ENCODE data around the gene HDGFL2. TPM values are rescaled to one million over a fixed set of nuclear protein-coding genes. Genes with fewer than 3 reads are reported as not detected.

Gene HDGFL2
- total and polyA plus RNA-seq, 9 donors: 35.0 to 97.7 (median 83.3) TPM

DNA sequence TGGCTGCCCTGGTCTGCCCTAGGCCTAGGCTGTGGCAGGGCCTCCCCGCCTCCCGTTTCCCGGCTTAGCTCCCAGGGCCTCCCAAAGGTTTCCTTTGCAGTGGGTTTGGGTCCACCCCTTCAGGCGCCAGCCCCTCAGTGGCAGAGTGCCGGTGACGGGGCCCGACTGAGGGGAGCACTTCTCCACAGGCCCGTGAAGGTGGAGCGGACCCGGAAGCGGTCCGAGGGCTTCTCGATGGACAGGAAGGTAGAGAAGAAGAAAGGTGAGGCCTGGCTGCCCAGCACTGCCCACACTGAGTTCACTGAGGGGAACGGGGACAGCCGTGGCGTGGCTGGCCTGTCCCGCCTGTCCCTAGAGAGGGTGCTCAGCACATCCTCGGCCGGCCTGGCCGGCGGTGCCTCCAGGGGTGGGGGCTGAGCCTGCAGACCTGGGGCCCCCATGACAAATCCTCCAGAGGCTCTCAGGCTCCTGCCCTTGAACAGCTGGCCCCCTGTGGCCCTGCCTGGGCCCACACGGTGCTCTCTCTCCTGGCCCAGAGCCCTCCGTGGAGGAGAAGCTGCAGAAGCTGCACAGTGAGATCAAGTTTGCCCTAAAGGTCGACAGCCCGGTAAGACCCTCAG is 25.8 kb downstream of the HDGFL2 start:
- H3K27me3 ChIP-seq (ENCODE audit: control insufficient read depth, insufficient read depth, low read length): no peaks in the 10 kb centered on the region
- H3K9me3 ChIP-seq (replicated peaks; ENCODE audit: control insufficient read depth, low read depth, low read length): no peaks in the 10 kb centered on the region
- H3K36me3 ChIP-seq (ENCODE audit: control insufficient read depth, insufficient read depth, low read length): peaks cover 77% of the 10 kb centered on the region
- 90% methylated on average over 25 of the region's 25 CpGs for WGBS (ENCODE audit: insufficient coverage)
- H3K4me1 ChIP-seq (ENCODE audit: control insufficient read depth, insufficient read depth, low read length): peaks cover 3% of the 10 kb centered on the region
- DNase-seq: no peak
- no peak overlapping the region for H3K27ac ChIP-seq (ENCODE audit: low read length)
- no peak overlapping the region for H3K4me3 ChIP-seq (ENCODE audit: low read length)

DNA sequence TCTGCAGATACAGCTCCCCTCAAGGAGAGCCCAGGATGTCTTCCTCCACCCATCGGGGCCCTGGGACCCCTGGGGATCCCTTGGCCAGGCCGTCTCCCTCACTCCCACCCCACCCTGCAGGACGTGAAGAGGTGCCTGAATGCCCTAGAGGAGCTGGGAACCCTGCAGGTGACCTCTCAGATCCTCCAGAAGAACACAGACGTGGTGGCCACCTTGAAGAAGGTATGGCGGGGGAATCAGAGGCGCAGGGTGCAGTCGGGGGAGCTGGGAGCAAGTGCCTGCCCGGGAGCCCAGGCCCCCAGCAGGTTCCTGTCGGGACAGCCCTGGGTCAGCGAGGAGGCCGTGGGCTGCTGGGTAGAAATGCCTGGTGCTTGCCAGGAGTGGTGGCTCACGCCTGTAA is 26.6 kb downstream of the HDGFL2 start:
- Histone ChIP-seq H3K27me3 (ENCODE audit: control insufficient read depth, insufficient read depth, low read length) (no peaks in the 10 kb centered on the region), H3K4me1 (ENCODE audit: control insufficient read depth, insufficient read depth, low read length) (peaks cover 11% of the 10 kb centered on the region), H3K4me3 (ENCODE audit: low read length) (no peak overlapping the region), H3K36me3 (ENCODE audit: control insufficient read depth, insufficient read depth, low read length) (peaks cover 77% of the 10 kb centered on the region), H3K27ac (ENCODE audit: low read length) (no peak overlapping the region), H3K9me3 (replicated peaks; ENCODE audit: control insufficient read depth, low read depth, low read length) (no peaks in the 10 kb centered on the region)
- no peak for DNase-seq
- WGBS (ENCODE audit: insufficient coverage): 90% methylated on average over 12 of the region's 12 CpGs

DNA sequence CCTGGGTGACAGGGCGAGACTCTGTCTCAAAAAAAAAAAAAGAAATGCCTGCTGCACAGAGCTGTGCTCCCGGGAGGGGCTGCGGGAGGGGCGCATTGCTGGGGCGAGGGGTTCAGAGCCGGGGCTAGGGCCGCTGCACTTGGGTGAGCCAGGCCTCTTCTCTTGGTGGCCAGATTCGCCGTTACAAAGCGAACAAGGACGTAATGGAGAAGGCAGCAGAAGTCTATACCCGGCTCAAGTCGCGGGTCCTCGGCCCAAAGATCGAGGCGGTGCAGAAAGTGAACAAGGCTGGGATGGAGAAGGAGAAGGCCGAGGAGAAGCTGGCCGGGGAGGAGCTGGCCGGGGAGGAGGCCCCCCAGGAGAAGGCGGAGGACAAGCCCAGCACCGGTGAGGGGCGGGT is 27.2 kb downstream of the HDGFL2 start:
- peaks cover 17% of the 10 kb centered on the region for H3K4me1 ChIP-seq (ENCODE audit: control insufficient read depth, insufficient read depth, low read length)
- H3K27ac ChIP-seq (ENCODE audit: low read length): no peak overlapping the region
- no peaks in the 10 kb centered on the region for H3K9me3 ChIP-seq (replicated peaks; ENCODE audit: control insufficient read depth, low read depth, low read length)
- no peak for DNase-seq
- no peaks in the 10 kb centered on the region for H3K27me3 ChIP-seq (ENCODE audit: control insufficient read depth, insufficient read depth, low read length)
- WGBS (ENCODE audit: insufficient coverage): 89% methylated on average over 16 of the region's 23 CpGs
- no peak overlapping the region for H3K4me3 ChIP-seq (ENCODE audit: low read length)
- peaks cover 77% of the 10 kb centered on the region for H3K36me3 ChIP-seq (ENCODE audit: control insufficient read depth, insufficient read depth, low read length)

DNA sequence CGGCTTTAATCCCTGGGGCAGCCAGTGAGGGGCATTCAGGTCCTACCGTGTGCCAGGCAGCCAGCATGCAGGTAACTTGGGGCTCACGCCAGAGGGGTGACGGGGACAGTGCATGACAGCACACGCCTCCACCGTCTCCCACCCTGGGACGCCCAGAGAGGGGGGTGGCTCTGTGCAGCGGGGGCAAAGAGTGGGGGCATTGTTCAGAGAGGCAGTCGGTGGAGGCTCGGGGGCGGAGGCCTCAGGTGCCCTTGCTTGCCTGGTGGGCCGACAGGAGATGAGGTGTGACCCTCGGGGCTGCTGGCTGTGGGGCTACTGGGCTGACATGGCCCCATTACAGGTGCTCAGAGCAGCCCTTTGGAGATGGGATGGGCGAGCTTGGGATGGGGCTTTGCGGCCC is 27.8 kb downstream of the HDGFL2 start:
- no peaks in the 10 kb centered on the region for H3K27me3 ChIP-seq (ENCODE audit: control insufficient read depth, insufficient read depth, low read length)
- H3K9me3 ChIP-seq (replicated peaks; ENCODE audit: control insufficient read depth, low read depth, low read length): no peaks in the 10 kb centered on the region
- H3K4me1 ChIP-seq (ENCODE audit: control insufficient read depth, insufficient read depth, low read length): peaks cover 23% of the 10 kb centered on the region
- H3K27ac ChIP-seq (ENCODE audit: low read length): no peak overlapping the region
- WGBS (ENCODE audit: insufficient coverage): 84% methylated on average over 13 of the region's 15 CpGs
- H3K36me3 ChIP-seq (ENCODE audit: control insufficient read depth, insufficient read depth, low read length): peaks cover 76% of the 10 kb centered on the region
- no peak for DNase-seq
- no peak overlapping the region for H3K4me3 ChIP-seq (ENCODE audit: low read length)

DNA sequence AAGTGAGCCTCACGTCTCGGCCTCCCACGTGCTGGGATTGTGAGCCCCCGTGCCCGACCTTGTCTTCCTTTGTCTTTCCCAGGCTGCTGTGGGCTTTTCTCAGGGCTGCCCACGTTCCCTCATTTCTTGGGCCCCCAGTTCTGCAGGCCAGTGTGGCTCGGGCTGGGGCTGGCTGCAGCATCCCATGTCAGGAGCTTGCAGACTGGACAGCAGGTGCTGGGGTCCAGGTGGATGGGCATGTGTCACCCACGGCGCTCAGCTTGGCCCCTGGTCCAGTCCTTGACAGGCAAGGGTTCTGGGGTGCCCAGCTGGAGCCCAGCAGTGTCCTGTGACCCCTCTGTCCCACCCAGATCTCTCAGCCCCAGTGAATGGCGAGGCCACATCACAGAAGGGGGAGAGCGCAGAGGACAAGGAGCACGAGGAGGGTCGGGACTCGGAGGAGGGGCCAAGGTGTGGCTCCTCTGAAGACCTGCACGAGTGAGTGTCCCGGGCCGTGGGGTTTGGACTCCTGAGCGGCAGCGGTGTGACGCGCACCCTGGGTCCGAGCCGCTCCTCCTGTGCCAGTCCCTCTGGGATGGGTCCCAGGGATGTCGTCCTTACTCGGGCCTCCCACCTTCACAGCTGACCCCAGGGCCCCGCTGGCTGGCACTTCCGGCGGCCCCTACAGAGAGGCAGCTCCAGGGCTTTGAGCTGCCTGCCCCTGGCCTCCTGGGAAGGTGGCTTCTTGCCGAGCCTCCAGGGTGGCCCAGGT is 28.9 kb downstream of the HDGFL2 start:
- no peak for DNase-seq
- peaks cover 78% of the 10 kb centered on the region for H3K36me3 ChIP-seq (ENCODE audit: control insufficient read depth, insufficient read depth, low read length)
- H3K27ac ChIP-seq (ENCODE audit: low read length): no peak overlapping the region
- no peaks in the 10 kb centered on the region for H3K27me3 ChIP-seq (ENCODE audit: control insufficient read depth, insufficient read depth, low read length)
- WGBS (ENCODE audit: insufficient coverage): 85% methylated on average over 25 of the region's 29 CpGs
- H3K4me3 ChIP-seq (ENCODE audit: low read length): no peak overlapping the region
- H3K9me3 ChIP-seq (replicated peaks; ENCODE audit: control insufficient read depth, low read depth, low read length): no peaks in the 10 kb centered on the region
- H3K4me1 ChIP-seq (ENCODE audit: control insufficient read depth, insufficient read depth, low read length): peaks cover 27% of the 10 kb centered on the region

DNA sequence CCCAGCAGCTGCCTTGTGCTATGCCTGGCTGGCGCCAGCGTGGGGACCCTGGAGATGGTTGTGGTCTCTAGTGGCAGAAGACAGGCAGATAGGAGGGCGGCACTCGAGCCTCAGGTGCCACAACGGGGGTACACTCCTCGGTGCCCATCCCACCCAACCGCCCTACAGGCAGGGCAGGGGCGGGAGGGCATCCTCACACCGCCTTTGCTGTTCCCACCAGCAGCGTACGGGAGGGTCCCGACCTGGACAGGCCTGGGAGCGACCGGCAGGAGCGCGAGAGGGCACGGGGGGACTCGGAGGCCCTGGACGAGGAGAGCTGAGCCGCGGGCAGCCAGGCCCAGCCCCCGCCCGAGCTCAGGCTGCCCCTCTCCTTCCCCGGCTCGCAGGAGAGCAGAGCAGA is 29.6 kb downstream of the HDGFL2 start:
- Histone ChIP-seq H3K4me3 (ENCODE audit: low read length) (no peak overlapping the region), H3K4me1 (ENCODE audit: control insufficient read depth, insufficient read depth, low read length) (peaks cover 27% of the 10 kb centered on the region), H3K36me3 (ENCODE audit: control insufficient read depth, insufficient read depth, low read length) (peaks cover 78% of the 10 kb centered on the region), H3K27me3 (ENCODE audit: control insufficient read depth, insufficient read depth, low read length) (no peaks in the 10 kb centered on the region), H3K27ac (ENCODE audit: low read length) (no peak overlapping the region), H3K9me3 (replicated peaks; ENCODE audit: control insufficient read depth, low read depth, low read length) (no peaks in the 10 kb centered on the region)
- WGBS (ENCODE audit: insufficient coverage): 90% methylated on average over 19 of the region's 25 CpGs
- no peak for DNase-seq

DNA sequence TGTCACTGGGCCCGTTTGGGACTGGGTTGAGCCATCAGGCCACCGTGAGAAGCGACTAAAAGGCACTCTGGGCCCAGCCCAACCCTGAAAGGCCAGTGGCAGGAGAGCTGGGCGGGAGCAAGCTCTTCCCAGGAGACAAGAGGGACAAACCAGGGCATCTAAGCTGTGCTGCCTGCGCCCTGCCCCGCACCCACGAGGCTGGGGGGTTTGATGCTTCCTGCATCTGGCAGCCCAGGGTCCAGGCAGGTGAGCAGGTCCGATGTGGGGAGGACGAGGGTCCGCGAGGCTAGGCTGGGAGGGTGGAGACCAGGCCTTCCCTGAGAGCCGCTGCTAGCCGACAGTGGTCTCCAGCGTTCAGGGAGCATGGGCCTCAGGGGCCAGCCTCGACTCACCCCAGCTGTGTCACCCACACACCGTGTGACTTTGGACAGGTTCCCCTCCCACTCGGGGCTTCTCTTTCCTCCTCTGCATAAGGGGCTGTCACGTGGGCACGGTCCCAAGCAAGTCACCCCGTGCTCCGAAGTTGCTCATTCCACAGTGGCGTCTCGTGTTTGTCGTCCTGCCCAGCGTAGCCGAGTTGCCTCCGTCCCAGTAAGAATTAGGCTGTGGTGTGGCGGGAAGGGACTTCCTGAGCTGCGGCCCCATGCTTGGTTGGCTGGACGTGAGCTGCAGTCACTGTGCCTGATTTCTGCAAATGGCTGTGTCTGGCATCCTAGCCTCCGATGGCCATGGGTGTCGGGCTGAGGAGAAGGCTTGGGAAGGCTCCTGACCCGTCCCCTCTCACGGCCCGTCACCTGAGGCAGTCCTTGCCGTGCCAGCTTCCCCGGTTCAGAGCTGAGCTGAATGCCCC is 30.4 kb downstream of the HDGFL2 start:
- Histone ChIP-seq H3K36me3 (ENCODE audit: control insufficient read depth, insufficient read depth, low read length) (peaks cover 79% of the 10 kb centered on the region), H3K27me3 (ENCODE audit: control insufficient read depth, insufficient read depth, low read length) (no peaks in the 10 kb centered on the region), H3K4me1 (ENCODE audit: control insufficient read depth, insufficient read depth, low read length) (peaks cover 27% of the 10 kb centered on the region), H3K9me3 (replicated peaks; ENCODE audit: control insufficient read depth, low read depth, low read length) (no peaks in the 10 kb centered on the region), H3K27ac (ENCODE audit: low read length) (no peak overlapping the region), H3K4me3 (ENCODE audit: low read length) (no peak overlapping the region)
- WGBS (ENCODE audit: insufficient coverage): 75% methylated on average over 32 of the region's 37 CpGs
- no peak for DNase-seq

DNA sequence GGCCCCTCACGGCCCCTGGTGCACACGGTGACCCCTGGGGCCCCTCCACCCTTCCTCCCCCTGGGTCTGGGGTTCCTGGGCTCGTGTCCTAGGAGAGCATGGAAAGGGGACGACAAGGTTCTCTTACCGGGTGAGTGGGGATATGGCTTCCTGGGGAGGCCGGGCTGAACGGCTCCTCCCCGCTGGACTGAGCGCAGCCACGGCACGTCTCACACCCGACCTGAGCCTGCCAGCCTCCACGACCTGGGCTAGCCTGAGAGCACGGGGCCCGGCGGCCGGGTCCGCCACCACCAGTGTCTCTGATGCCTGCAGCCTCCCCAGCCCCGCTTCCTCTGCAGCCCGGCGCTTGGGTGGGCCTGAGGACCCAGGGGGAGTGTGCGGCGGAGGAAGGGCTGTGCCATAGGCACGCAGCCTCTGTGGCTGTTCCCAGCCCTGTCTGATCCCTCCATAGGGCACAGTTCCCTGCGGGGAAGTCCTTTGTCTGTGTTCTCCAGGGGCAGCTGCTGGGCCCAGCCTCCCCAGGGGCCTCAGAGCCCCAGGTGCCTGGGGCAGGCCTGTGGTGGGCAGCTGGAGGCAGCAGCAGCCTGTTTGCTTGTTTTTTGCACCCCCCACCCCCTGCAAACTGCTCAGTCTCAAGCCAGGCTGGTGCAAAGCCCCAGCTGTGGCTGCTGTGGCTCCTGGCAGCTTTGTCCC is 31.2 kb downstream of the HDGFL2 start:
- peaks cover 27% of the 10 kb centered on the region for H3K4me1 ChIP-seq (ENCODE audit: control insufficient read depth, insufficient read depth, low read length)
- peaks cover 75% of the 10 kb centered on the region for H3K36me3 ChIP-seq (ENCODE audit: control insufficient read depth, insufficient read depth, low read length)
- no peaks in the 10 kb centered on the region for H3K9me3 ChIP-seq (replicated peaks; ENCODE audit: control insufficient read depth, low read depth, low read length)
- peak overlapping the region; percentile 48 for H3K27ac ChIP-seq (ENCODE audit: low read length)
- no peak overlapping the region for H3K4me3 ChIP-seq (ENCODE audit: low read length)
- WGBS (ENCODE audit: insufficient coverage): 80% methylated on average over 23 of the region's 25 CpGs
- DNase-seq: no peak
- no peaks in the 10 kb centered on the region for H3K27me3 ChIP-seq (ENCODE audit: control insufficient read depth, insufficient read depth, low read length)

DNA sequence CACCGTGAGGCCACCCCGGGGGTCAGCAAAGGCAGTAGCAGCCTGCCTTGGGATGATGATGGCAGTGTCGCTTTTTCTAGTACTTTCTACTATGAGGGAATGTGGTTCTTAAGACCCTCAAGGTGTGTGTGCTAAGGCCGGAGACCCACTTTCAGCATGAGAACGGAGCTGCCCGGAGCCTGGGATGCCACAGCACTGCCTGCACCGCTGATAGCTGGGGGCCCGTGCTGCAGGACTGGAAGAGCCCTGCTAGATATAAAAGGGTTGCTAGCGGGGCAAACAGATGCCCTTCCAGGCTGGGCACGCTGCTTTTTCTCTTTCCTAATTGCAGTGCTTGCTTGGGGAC is 31.7 kb downstream of the HDGFL2 start:
- WGBS (ENCODE audit: insufficient coverage): 75% methylated on average over 9 of the region's 10 CpGs
- no peaks in the 10 kb centered on the region for H3K9me3 ChIP-seq (replicated peaks; ENCODE audit: control insufficient read depth, low read depth, low read length)
- DNase-seq: no peak
- peaks cover 69% of the 10 kb centered on the region for H3K36me3 ChIP-seq (ENCODE audit: control insufficient read depth, insufficient read depth, low read length)
- peaks cover 27% of the 10 kb centered on the region for H3K4me1 ChIP-seq (ENCODE audit: control insufficient read depth, insufficient read depth, low read length)
- no peaks in the 10 kb centered on the region for H3K27me3 ChIP-seq (ENCODE audit: control insufficient read depth, insufficient read depth, low read length)
- no peak overlapping the region for H3K4me3 ChIP-seq (ENCODE audit: low read length)
- peak overlapping the region; percentile 48 for H3K27ac ChIP-seq (ENCODE audit: low read length)

DNA sequence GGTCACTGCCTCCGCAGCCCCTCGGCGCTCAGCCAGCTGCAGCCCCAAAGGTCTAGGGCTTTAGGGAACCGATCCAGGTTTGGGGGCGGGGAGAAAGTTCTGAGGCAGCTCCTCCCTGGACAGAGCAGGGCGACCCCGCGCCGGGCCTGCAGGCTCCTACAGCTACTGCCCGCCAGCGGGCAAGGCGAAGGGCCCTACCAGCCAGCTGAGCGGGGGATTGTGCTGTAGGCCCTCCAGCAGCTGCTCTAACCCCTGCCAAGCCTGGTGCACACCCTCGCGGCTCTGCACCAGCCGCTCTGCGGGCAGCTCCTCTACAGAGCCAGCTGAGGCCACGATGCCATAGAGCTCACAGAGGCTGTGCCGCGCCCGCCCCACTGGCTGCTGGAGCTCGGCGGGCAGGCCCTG is 32.2 kb downstream of the HDGFL2 start:
- 84% methylated on average over 22 of the region's 23 CpGs for WGBS (ENCODE audit: insufficient coverage)
- Histone ChIP-seq H3K36me3 (ENCODE audit: control insufficient read depth, insufficient read depth, low read length) (peaks cover 67% of the 10 kb centered on the region), H3K27ac (ENCODE audit: low read length) (peak overlapping the region; percentile 75), H3K4me3 (ENCODE audit: low read length) (no peak overlapping the region), H3K9me3 (replicated peaks; ENCODE audit: control insufficient read depth, low read depth, low read length) (no peaks in the 10 kb centered on the region), H3K27me3 (ENCODE audit: control insufficient read depth, insufficient read depth, low read length) (no peaks in the 10 kb centered on the region), H3K4me1 (ENCODE audit: control insufficient read depth, insufficient read depth, low read length) (peaks cover 27% of the 10 kb centered on the region)
- DNase-seq: peak; percentile 83

All from muscle of leg (tissue), 11 donors.